ENCODE data around the gene CSMD2. TPM values are rescaled to one million over a fixed set of nuclear protein-coding genes. Genes with fewer than 3 reads are reported as not detected.
"Not testable (repeated sequence)": the region's sequence is repeated elsewhere in the genome, so short reads cannot be mapped to it uniquely, and the experiment has no call there.

Gene CSMD2
- total RNA-seq, 1 donor from 2014 or later: under 0.01 TPM

GRCh38 chr1:34055818-34056217 is 109.2 kb downstream of the CSMD2 start:
- DNase-seq (ENCODE audit: low read depth in 2 of 2): no peak

DNA sequence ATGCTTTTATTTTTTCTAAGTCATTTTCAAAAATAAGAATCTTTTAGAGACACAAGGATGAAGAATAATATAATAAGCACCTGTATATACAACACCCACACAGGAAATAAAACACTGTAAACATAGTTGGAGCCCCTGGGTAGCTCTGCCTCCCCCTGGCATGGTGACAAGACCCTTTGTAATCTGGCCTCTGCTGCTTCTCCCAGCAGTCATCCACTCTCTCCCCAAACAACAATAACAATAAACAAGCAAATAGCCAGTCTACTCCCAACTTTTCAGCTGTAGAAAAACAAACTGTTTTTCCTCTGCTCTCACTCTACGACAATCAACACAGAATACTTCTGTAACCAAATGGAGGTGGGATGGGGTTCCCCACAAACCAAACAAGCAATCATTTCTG is 110.1 kb downstream of the CSMD2 start:
- no peak for DNase-seq (ENCODE audit: low read depth in 2 of 2)

DNA sequence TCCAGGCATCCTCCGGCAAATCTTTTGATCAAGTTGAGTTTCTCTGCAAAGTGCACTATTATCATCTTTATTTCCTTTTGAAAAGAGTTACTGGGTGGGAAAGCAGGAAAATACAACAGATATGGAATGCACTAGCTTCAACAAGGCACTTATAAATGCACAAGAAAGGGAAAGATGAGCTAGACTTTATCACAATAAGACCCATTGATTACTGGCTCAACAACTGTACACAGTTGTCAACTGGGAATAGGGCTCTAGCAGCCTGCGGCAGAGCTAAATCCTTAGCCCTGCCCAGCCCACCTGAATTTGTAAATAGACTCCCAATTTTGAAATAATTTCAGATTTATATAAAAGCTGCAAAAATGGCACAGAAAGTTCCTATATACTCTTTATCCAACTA is 111.4 kb downstream of the CSMD2 start:
- DNase-seq (ENCODE audit: low read depth in 2 of 2): no peak

- DNase-seq (ENCODE audit: low read depth in 2 of 2): no peak
Measured at GRCh38 chr1:34052565-34052964, 112.5 kb downstream of the CSMD2 start.

GRCh38 chr1:34050709-34051485 is 114.1 kb downstream of the CSMD2 start:
- DNase-seq (ENCODE audit: low read depth in 2 of 2): no peak

- DNase-seq (ENCODE audit: low read depth in 2 of 2): no peak
Measured at GRCh38 chr1:34049994-34050393, 115.0 kb downstream of the CSMD2 start.

- DNase-seq (ENCODE audit: low read depth in 2 of 2): no peak
Measured at GRCh38 chr1:34049477-34049876, 115.6 kb downstream of the CSMD2 start.

- no peak for DNase-seq (ENCODE audit: low read depth in 2 of 2)
Measured at GRCh38 chr1:34037856-34038255, 127.2 kb downstream of the CSMD2 start.

DNA sequence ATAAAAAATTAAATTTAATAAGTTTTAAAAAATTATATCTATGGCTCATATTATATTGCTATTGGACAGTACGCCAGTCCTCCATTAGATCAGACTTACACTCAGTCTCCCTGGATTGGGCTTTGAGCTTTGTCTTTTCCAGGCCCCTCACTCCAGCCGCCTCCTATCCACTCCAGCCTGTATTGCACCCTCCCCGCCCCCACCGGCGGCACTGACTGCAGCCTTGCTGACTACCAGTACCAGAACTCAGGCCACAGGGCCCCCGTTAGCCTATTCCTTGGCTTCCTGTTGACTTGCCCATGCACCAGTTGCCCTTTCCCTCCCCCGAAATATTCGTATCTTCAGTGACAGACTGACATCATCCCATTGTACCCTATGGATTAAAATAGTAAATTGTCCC is 127.9 kb downstream of the CSMD2 start:
- DNase-seq (ENCODE audit: low read depth in 2 of 2): no peak

- no peak for DNase-seq (ENCODE audit: low read depth in 2 of 2)
Measured at GRCh38 chr1:34034036-34034435, 131.0 kb downstream of the CSMD2 start.

GRCh38 chr1:34029954-34030353 is 135.1 kb downstream of the CSMD2 start:
- no peak for DNase-seq (ENCODE audit: low read depth in 2 of 2)

- DNase-seq (ENCODE audit: low read depth in 2 of 2): no peak
Measured at GRCh38 chr1:34029515-34029914, 135.5 kb downstream of the CSMD2 start.

- DNase-seq (ENCODE audit: low read depth in 2 of 2): no peak
Measured at GRCh38 chr1:34028381-34029055, 136.5 kb downstream of the CSMD2 start.

DNA sequence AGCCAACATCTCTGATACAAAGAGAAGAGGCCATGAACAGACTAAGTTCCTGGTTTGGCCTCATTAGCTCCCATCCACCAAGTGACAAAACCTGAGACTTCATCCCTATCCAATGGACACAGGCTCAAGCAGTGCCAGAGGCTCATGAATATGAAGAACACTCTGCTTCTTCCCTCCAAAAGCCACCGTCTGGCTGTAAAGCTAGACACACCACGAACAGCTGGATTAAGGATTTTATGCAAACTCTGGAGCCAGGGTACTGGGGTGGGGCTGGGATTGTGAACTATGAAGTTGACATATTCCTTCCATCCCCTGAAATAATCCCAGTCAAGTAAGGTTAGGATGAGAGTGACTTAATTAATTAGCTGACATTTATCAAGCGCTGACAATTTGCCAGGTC is 139.4 kb downstream of the CSMD2 start:
- DNase-seq (ENCODE audit: low read depth in 2 of 2): no peak

- DNase-seq (ENCODE audit: low read depth in 2 of 2): no peak
Measured at GRCh38 chr1:34024485-34024884, 140.5 kb downstream of the CSMD2 start.

GRCh38 chr1:34019741-34020552 is 145.1 kb downstream of the CSMD2 start:
- DNase-seq (ENCODE audit: low read depth in 2 of 2): no peak

DNA sequence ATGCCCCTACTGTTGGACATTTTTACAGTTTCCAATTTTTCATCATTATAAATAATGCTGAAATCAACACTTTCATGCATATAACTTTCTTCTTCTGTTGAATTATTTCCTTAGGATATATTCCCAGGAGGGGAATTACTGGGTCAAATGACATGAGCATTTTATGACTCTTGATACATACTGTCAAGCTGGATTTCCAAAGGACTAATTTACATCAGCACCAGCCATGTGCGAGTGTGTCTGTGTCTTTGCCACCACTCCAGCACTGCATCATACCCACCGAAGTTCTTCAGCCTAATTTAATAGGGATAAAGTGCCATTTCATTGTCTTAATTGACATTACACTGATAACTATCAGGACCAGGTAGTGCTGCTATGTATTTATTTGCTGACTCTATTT is 146.7 kb downstream of the CSMD2 start:
- DNase-seq (ENCODE audit: low read depth in 2 of 2): no peak

GRCh38 chr1:34016281-34016680 is 148.7 kb downstream of the CSMD2 start:
- DNase-seq (ENCODE audit: low read depth in 2 of 2): not testable (repeated sequence)

- DNase-seq (ENCODE audit: low read depth in 2 of 2): no peak
Measured at GRCh38 chr1:34013958-34014737, 150.9 kb downstream of the CSMD2 start.

GRCh38 chr1:34013136-34013535 is 151.9 kb downstream of the CSMD2 start:
- DNase-seq (ENCODE audit: low read depth in 2 of 2): no peak

GRCh38 chr1:34009340-34009985 is 155.6 kb downstream of the CSMD2 start:
- no peak for DNase-seq (ENCODE audit: low read depth in 2 of 2)
